Stimulated activated CD8-positive, alpha-beta memory T cell treated with anti-CD3 and anti-CD28 coated beads, Interleukin-4, amount 100 ng/mL, for 24 hours (primary cell): Measurements from ENCODE around the gene EVA1B.

Source experiments
- DNase-seq: peaks from one replicate; pipeline ENCODE4 v3.0.0-alpha.2; 2020; ENCODE audit warnings: low read depth

Gene EVA1B

GRCh38 chr1:36323636-36324352, at the start of gene EVA1B:
EVA1B (minus strand) TSS chr1:36323645; CDS start chr1:36323037, 608 bp downstream.
- DNase-seq = no peak

GRCh38 chr1:36372617-36373016, 49.2 kb upstream of the EVA1B start:
- DNase-seq = no peak

GRCh38 chr1:36369061-36369861, 45.8 kb upstream of the EVA1B start:
- DNase-seq = peak; percentile 76

- no peak for DNase-seq
Observed at GRCh38 chr1:36367798-36368197, 44.4 kb upstream of the EVA1B start.

GRCh38 chr1:36367066-36367465, 43.6 kb upstream of the EVA1B start:
- no peak for DNase-seq

- DNase-seq = no peak
Observed at GRCh38 chr1:36366091-36366661, 42.7 kb upstream of the EVA1B start.

- no peak for DNase-seq
Observed at GRCh38 chr1:36365381-36365780, 41.9 kb upstream of the EVA1B start.

- DNase-seq = no peak
Observed at GRCh38 chr1:36359911-36360550, 36.6 kb upstream of the EVA1B start.

GRCh38 chr1:36359383-36359782, 35.9 kb upstream of the EVA1B start:
- DNase-seq = no peak

- no peak for DNase-seq
Observed at GRCh38 chr1:36358514-36359084, 35.2 kb upstream of the EVA1B start.

- DNase-seq = no peak
Observed at GRCh38 chr1:36355811-36356210, 32.4 kb upstream of the EVA1B start.

GRCh38 chr1:36354486-36354885, 31.0 kb upstream of the EVA1B start:
- no peak for DNase-seq

GRCh38 chr1:36352910-36353878, 29.7 kb upstream of the EVA1B start:
- no peak for DNase-seq

GRCh38 chr1:36352125-36352909, 28.9 kb upstream of the EVA1B start:
- DNase-seq = no peak

GRCh38 chr1:36351227-36351977, 28.0 kb upstream of the EVA1B start:
- no peak for DNase-seq

GRCh38 chr1:36350659-36351226, 27.3 kb upstream of the EVA1B start:
- no peak for DNase-seq

- DNase-seq = no peak
Observed at GRCh38 chr1:36349839-36350238, 26.4 kb upstream of the EVA1B start.

GRCh38 chr1:36349241-36349671, 25.8 kb upstream of the EVA1B start:
- DNase-seq = no peak

- no peak for DNase-seq
Observed at GRCh38 chr1:36346741-36347370, 23.4 kb upstream of the EVA1B start.
